GM12865 (cell line): Measurements from ENCODE around the gene CHRM2.

Experiments used
- DNase-seq: peaks from one replicate; pipeline ENCODE4 v3.0.0; 2010; ENCODE audit warnings: low read depth
- H3K4me3 ChIP-seq: 2 replicates; pipeline ENCODE4 v1.5.1; 2011; ENCODE audit warnings: mild to moderate bottlenecking, low read depth, low read length, control low read depth
- CTCF ChIP-seq: IDR thresholded peaks from 2 replicates; pipeline ENCODE4 v1.5.1; 2011; ENCODE audit warnings: low read length, control low read depth, low read depth, inconsistent platforms; ENCODE audit not compliant: insufficient read depth; ENCODE audit errors: missing control alignments

Gene CHRM2

DNA sequence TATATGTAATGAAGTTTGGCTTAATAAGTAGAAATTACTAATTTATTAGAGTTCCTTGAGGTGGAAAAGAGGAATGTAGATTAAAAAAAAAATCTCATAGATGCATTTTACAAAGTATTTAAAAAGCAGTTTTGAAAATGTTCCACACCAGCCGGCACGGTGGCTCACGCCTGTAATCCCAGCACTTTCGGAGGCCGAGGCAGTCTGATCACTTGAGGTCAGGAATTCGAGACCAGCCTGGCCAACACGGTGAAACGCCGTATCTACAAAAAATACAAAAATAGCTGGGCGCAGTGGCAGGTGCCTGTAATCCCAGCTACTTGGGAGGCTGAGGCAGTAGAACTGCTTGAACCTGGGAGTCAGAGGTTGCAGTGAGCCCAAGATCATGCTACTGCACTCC, 3.2 kb upstream of the CHRM2 start:
- no peak overlapping the region for H3K4me3 ChIP-seq
- no peak for TF ChIP-seq CTCF
- no peak for DNase-seq

DNA sequence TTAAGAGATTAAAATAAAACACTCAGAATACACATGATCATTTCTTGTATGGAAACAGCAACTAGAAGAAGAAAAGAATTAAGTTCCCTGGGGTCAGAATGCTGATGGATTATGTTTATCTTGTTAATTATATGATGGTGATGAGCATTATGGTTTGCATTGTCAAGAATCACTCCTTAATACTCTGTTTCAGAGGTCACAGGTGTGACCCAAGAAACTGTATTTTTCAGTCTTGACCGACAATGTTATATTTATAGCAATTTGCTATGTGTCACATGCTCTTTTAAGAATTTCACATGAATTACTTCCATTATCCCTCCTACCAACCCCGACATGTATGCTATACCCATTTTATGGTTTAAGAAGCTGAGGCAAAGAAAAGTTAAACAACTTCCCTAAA, 2.7 kb upstream of the CHRM2 start:
- DNase-seq = no peak
- H3K4me3 ChIP-seq = no peak overlapping the region
- no peak for TF ChIP-seq CTCF

GRCh38 chr7:136869001-136869961, 829 bp downstream of the CHRM2 start:
- DNase-seq = no peak
- H3K4me3 ChIP-seq = no peak overlapping the region
- TF ChIP-seq CTCF = no peak

DNA sequence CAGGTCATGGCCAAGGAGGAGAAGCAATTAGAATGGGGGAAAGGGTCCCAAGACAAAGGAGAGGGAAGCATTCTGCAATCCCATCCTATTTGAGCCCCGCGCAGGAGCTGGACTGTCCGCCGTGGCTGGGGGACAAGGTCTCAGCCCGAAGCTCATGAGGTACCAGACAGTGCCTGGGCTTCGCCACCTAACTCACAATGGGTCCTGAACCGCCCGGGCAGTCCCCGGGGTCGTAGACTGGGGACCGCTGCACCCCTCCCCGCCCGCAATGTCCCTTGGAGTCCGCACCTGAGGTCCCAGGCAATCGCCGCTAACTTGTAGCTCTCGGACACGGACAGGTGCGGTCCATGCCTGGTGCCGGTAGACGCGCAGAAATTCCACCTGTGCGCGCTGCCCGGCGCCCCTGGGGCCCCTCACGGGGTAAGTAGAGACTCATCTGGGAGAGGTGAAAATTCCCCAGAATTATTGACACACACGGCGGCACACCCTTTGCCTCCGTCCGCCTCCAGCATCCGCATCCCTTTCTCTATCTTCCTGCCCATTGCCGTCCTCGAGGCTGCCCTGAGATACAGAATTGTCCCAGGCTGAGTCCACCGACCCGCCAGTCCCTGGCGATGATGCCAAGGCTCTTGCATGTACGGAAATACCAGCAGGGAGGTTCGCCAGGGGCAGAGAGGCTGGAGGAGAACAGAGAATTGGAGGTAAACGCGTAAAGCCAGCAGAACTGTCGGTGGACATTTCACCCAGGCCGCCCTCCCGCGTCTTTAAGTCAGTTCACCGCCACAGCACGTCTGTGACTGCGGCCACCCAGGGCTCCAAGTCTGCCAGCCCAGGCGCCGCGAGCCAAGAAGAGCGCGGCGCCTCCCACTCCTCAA, 1.8 kb downstream of the CHRM2 start:
- H3K4me3 ChIP-seq = no peak overlapping the region
- TF ChIP-seq CTCF = no peak
- DNase-seq = no peak

DNA sequence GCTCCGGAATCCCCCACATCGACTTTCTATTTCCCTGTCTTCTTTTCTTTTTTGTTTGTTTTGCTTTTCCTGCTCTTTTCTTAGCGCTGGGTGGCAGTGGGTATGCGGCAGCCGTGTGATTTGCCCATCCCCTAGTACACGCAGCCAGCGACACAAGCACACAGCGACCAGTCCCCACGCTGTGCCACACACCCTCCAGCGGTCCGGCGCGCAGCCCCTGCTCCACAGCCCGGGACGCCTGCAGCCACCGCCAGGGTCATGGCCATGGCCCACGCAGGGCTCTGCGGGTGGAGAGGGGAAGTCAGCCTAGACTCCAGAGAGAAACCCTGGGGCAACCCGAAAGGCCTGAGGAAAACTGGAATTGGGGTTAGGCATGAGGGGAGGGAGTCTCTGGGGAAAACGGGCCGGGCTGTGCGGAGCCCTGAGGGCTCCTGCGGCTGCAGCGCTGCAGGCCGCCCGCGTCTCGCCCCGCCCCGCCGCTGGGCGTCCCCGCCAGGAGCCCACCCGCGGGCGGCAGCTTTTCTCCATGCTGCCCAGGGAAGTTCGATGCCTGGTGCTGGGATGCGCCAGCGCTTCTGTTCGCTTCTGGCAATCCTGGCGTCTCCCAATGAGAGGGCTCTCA, 2.5 kb downstream of the CHRM2 start:
- no peak overlapping the region for H3K4me3 ChIP-seq
- TF ChIP-seq CTCF = no peak
- DNase-seq = no peak

DNA sequence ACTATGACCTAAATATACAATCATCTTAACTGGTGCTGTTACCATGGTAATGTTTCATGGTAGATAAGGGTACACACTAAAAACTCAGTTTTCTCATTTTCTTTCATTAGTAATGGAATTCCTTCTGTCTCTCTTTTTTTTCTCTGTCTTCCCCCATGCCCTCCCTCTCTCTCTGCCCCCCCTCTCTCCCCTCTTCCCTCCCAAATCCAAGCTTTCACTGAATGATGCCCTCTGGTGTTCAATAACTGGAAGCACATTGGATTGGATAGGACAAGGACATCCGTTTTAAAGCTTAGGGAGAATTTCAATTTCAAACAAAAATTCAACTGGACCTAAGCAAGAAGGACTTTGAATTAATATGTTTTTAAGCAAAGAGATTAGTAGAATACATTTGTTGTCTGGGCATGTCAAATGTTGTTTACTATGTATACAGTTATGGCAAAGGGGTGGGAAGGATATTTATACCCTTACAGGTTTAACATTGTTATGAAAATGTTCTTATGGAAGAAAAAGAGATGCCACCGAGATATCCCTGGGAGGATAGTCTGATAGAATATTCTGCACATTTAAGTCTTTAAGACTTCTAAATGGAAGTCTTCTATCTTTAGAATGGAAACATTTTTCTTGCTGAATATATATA, 6.1 kb downstream of the CHRM2 start:
- peak; percentile 25 for TF ChIP-seq CTCF
- no peak for DNase-seq
- H3K4me3 ChIP-seq = no peak overlapping the region
